ENCODE measurements around the gene RASSF6. TPM values are rescaled to one million over a fixed set of nuclear protein-coding genes. Genes with fewer than 3 reads are reported as not detected.

The RASSF6 gene
- total RNA-seq, 2 experiments from 2014 or later: not detected

DNA sequence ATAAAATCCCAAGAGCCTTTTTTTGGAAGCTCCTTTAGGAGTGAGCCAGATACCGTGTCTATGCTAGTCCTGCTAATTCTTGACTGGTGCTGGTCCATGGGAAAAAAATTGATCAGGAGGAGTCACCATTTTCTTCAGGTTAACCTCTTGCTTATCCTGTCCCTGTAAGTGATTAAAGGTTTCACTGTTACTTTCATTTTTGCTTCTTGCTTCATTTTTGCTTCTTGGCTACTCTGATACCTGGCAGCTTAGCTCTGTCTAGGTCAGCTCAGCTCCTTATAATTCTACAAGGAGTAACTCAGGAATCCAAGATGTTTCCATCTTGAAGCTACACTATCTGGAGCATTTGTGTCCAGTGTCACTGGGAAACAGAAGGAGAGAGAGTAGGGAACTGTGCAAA lies 93.0 kb downstream of the RASSF6 start:
- H3K9me3 Mint-ChIP-seq (ENCODE audit: low read depth): no peaks in the 10 kb centered on the region
- CTCF ChIA-PET: no interaction called here
- no peaks in the 10 kb centered on the region for H3K4me1 Mint-ChIP-seq
- ATAC-seq (no peak), DNase-seq (no peak)
- no peak overlapping the region for H3K4me3 Mint-ChIP-seq
- H3K36me3 Mint-ChIP-seq: no peaks in the 10 kb centered on the region
- no peak overlapping the region for H3K27ac Mint-ChIP-seq
- H3K27me3 Mint-ChIP-seq: no peaks in the 10 kb centered on the region

DNA sequence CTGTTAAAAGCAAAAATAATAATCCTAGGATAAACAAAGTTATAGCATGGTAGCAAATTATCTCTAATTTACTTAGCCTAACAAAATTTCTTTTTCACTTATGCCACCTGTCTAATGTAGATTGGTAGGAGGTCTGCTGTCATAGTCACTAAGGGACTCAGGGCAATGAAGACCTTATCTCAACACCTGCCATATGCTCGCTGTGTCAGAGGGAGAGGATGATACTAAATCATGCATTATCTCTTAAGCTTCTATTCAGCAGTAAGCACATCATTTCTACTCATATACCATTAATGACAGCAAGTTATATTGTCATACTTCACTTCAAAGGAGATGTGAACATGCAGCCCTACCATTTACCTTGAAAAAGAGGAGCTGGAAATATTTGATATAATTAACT lies 94.6 kb downstream of the RASSF6 start:
- DNase-seq (no peak), ATAC-seq (no peak)
- H3K4me3 Mint-ChIP-seq: no peak overlapping the region
- no peak overlapping the region for H3K27ac Mint-ChIP-seq
- H3K36me3 Mint-ChIP-seq: no peaks in the 10 kb centered on the region
- H3K27me3 Mint-ChIP-seq: no peaks in the 10 kb centered on the region
- no peaks in the 10 kb centered on the region for H3K4me1 Mint-ChIP-seq
- H3K9me3 Mint-ChIP-seq (ENCODE audit: low read depth): no peaks in the 10 kb centered on the region
- CTCF ChIA-PET: no interaction called here

DNA sequence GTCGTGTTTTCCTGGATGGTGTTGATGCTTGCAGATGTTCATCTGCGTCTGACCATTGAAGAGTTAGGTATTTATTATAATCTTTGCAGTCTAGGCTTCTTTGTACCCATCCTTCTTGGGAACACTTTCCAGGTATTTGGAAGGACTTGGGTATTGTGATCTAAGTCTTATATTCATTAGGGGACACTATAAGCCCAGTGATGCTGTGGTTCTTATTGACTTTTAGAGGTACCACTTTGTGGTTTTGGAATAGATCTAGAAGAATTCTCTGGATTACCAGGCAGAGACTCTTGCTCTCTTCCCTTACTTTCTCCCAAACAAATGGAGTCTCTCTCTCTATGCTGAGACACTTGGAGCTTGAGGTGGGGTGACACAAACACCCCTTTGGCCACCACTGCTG lies 97.1 kb downstream of the RASSF6 start:
- Mint-ChIP-seq H3K36me3 (no peaks in the 10 kb centered on the region), H3K27me3 (no peaks in the 10 kb centered on the region), H3K4me3 (no peak overlapping the region), H3K4me1 (no peaks in the 10 kb centered on the region), H3K9me3 (ENCODE audit: low read depth) (no peaks in the 10 kb centered on the region), H3K27ac (no peak overlapping the region)
- CTCF ChIA-PET: no interaction called here
- ATAC-seq (no peak), DNase-seq (no peak)

Other genes with a start within 250 kb of the RASSF6 start
- gene ALB, start 216.1 kb downstream of the RASSF6 start, total RNA-seq: not detected
- not detected for gene AFP, start 184.2 kb downstream of the RASSF6 start, total RNA-seq
- not detected for gene AFM, start 138.7 kb downstream of the RASSF6 start, total RNA-seq
- under 1 TPM; 0.18 to 0.80 TPM for gene CXCL8, start 120.1 kb upstream of the RASSF6 start, total RNA-seq
- not detected for gene CXCL6, start 216.2 kb upstream of the RASSF6 start, total RNA-seq
- not detected for gene PF4V1, start 232.9 kb upstream of the RASSF6 start, total RNA-seq
- not detected for gene CXCL1, start 249.0 kb upstream of the RASSF6 start, total RNA-seq